ENCODE results near the gene CARD6.
"Not testable (repeated sequence)": the region's sequence is repeated elsewhere in the genome, so short reads cannot be mapped to it uniquely, and the experiment has no call there.

Gene CARD6

DNA sequence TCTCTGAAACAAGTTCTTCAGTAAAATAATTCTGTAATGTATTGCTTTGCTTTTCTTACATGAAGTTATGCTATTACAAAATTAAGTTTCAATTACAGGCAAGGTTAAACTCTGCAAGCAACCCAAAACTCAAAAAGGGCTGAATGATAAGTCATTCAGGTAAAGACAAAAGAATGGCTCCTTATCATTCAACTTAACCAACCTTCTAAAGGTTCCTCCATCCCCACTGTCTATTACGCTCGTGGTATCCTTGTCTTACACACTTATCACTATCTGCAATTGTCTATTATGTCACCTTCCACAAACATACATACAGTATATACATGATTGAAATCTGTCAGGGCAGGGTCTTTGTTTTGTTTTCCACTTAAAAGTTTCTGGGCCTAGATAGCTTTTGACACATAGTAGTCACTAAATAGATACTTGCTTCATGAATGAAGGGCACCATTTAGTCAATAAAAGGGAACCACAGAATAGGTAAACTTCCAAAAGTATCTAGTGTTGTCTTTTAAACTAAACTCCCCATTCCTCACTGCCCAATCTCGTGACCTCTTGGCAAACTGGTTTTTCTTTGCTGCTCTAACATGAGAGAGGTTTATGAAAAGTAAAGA is 13.0 kb upstream of the CARD6 start:
- DNase-seq, result no peak

DNA sequence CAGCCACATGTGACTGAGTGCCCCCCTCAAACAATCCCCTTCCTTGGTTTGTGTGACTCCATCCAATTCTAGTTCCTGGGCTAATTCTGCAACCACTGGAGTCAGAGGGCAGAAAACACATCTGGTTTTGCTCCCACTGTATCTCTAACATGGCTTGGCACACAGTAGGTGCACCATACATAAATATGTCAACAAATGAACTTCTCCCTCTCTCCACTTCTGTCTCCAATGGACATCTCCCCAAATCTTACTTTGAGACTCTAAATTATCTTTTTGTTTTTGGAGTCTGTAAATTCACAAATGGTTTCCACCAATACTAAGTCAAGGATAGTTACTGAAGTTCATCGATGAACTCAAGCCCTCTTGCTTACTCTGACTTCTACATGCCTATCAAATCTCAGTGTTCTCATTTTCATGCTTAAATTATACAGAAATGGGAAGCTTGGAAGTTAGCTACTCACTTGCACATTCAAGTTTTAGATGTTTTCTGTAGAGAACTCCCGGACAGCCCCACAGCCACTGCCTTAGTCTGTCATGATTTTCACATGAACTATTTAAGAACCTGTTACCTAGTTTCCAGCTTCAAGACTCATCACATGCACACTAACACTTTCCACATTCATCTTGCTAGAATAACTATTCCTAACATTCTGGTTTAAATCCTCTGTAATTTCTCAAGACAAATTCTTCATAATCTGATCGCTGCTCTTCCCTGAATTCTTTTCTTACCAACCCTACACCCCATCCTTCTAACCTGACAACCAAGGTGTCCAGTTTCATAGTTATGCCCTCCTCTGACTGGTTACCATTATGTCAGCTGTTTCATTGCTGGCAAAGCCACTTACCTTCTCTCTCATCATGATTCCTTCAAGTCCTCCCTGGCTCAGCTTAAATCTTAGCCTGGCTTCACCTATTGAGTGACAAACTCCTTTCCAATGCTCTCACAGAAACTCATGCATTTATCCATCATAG is 12.2 kb upstream of the CARD6 start:
- DNase-seq, result no peak

DNA sequence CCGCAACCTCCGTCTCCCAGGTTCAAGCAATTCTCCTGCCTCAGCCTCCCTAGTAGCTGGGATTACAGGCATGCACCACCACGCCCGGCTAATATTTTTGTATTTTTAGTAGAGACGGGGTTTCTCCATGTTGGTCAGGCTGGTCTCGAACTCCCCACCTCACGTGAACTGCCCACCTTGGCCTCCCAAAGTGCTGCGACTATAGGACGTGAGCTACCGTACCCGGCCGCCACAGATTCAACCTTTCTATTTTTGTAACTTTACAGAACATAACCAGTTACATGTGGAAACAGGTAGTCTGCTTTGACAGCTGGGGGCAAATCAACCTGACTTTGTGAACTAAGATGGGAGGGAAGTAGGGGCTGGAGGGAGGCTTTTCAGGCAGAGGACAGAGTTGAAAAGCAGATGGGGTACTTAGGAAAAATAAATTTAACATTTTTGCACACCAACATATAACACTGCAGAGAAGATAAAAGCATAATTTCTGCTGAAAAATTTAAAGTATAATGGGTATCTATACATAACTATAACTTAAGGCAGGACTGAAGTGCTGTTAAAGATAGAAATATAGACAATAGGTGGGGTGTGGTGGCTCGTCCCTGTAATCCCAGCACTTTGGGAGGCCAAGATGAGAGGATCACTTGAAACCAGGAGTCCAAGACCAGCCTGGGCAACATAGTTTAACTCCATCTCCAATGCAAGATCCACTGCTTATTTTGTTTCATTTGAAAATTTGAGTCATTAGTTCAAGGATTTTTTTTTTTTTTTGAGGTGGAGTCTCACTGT is 11.2 kb upstream of the CARD6 start:
- DNase-seq, result no peak

DNA sequence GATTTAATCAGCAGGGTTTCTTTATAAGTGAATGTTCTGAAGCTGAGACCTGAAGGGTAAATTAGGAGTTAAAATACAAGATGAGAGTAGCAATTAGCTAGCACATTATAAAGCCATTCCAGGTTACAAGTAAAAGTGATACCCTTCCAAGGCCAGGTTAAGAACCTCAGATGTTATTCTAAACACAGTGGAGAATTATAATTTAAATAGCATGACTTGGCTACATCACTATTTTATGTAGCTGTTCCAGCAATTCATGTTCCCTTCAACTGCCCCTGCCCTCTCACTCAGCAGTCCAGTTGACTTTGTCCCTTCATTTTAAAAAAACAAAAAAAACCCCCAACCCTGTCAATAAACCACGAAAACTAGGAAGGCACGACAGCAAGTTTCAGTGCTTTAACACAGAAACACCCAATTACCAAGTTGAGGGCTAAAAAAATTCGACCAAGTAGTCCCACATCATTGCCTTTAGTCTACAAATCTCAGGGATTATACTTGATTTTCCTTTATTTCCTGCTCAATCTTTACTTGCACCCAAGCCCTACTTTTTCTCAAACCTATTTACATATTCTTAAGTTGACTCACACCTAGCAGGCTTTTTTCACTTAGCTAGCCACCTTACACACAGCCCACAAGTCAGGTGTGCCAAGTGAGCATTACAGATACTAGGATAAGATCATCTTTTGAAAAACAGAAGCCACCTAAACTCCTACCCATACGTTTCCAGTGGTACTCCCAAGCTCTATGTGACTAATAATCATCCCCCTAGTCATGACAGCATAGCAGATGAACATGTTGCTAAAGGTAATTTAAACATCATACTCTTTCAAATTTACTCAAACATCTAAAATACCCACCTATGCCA is 9.6 kb upstream of the CARD6 start:
- DNase-seq, result no peak

DNA sequence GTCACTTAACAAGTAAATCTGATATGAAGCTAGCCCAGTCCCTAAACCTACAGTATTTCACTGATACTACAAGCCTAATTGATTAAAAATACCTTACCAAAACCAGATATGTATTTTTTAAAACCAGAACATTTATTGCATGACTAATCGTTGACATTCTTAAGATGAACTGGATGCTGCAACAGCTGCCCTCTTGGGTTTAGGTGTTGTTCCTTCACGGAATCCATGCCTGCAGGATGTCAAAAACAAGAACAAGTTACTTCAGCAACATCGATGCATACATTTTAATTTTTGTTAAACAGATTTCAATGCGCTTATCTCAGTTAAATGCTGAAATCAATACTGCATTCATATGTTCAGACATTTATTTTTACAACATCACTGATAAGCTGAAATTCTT is 8.8 kb upstream of the CARD6 start:
- DNase-seq, result no peak

DNA sequence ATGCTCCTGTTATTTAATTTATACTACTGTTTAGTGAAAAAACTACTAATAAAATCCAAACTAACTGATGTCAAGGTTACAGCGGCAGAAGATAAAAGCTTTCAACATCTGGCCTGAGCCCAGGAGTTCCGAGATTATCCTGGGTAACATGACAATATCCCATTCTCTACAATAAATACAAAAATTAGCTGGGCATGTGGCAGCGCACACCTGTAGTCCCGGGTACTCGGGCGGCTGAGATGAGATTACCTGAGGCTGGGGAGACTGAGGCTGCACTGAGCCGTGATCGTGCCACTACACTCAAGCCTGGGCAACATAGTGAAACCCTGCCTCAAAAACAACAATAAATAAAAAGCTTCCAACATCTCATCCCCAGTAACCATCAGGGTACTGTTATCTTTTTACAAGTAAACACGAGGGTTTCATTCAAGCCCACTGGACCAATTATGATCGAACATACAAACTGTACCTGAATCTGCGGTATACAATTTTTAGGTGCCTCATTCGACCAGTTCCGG is 7.4 kb upstream of the CARD6 start:
- no peak for DNase-seq

DNA sequence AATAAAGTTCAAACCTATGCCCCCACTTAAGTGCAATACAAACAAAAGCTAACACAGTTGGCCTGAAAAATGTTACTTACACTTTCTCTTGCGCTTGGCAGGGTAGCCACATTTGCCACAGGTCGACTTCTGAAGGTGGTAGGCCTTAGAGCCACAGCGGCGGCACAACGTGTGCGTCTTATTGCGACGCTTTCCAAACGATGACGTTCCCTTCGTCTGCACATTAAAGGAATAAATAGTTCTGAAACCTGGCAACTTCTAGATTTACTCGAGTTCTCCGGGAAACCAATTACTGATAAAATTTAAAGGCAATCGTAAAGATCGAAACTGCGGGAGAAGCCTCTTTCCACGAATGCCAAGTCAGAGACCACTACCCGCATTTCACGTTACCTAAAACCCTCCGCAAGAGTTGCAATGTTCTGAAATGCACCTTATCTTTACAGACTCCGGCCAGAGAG is 6.7 kb upstream of the CARD6 start:
- peak; percentile 67 to 70 for DNase-seq

DNA sequence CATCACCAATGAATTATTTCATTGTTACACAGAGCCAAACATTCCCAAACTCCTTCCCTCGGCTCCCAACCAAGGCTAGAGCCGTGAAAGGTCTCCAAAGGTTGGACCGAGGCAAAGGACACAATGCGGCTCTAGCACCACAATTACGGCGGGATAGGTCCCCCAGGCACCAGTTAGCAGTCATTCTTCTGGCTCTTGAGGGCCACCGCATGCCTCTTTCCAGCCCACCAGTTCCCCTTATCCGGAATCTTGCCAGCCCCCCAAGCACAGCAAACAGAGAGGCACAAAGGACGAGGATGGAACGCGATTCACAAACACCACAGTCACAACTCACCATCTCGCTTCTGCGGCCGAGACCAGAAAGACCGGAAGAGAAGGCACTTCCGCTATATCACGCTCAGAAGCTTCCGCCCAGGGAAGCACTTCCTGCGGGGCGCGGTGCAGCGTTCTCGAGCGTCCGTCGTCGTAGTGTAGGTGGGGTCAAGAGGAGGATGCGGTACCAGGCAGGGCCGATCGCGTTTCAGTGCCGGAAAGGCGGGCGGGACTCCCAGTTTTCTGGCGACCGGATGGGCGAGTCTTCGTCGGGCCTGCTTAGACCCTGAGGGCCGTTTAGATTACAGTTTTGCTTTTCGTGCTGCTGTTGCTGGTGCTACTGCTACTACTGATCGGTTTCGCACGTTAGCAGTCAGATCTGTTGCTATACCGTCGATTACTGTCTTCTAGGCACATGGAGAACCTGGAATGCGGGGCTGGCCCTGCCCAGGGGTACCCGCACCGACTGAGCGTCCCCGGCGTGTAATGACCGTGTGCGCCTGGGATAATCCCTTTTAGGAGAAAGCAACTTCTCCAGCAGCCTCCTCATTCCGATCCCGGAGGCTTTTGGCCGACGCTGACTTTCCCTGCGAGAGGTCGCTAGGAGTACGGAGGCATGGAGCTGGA is 6.0 kb upstream of the CARD6 start, which contains the start of gene RPL37:
Gene RPL37 (minus strand): TSS at position 374 of the 939 bp plus-strand sequence. CDS start 37 bp downstream, at position 337.
- DNase-seq, result peak; percentile 93 to 94

DNA sequence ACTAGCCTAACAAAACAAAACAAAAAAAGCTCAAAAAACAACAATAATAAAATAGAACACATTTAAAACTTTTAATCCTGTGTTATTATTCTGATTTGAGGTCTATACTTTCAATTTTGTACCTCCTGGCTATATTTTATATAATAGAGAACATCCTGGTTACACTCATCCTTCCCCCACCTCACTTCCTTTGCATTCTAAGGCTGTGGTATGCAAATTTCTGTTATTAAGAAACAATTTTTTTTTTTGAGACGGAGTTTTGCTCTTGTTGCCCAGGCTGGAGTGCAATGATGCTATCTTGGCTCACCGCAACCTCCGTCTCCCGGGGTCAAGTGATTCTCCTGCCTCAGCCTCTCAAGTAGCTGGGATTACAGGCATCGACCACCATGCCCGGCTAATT is 3.1 kb upstream of the CARD6 start:
- peak in 1 of 2 donors; percentile 46 for DNase-seq

DNA sequence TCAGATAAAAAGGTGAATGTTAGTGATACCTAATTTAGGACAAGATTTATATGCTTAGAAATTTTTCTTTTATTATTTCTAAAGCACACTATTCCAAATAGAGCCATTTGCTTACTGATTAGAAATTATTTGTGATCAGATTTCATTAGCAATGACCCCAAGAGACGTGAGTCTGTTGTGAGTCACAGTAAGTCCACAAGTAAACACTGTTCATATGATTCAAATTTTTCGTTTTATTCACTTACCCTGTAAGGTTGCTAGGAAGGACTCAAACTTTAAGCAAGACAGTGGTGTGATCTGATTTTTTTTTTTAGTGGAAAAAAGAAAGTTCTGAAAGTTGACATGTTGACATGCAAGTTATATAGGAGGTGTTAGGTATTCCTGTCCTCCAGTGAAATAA is 1.2 kb downstream of the CARD6 start:
- DNase-seq, result no peak

DNA sequence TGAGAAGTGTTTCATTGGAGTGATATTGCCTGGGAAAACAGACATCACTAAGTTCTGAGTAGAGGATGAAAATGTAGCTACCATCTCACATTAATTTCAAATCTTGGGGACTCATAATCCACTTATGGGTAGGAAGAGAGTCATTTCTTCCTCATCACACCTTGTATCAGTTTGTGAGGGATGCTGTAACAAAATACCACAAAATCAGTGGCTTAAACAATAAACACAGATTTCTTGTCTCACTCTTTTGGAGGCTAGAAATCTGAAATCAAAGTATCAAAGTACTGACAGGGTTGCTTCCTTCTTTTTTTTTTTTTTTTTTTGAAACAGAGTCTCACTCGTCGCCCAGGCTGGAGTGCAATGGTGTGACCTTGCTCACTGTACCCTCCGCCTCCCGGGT is 3.4 kb downstream of the CARD6 start:
- DNase-seq, result no peak

DNA sequence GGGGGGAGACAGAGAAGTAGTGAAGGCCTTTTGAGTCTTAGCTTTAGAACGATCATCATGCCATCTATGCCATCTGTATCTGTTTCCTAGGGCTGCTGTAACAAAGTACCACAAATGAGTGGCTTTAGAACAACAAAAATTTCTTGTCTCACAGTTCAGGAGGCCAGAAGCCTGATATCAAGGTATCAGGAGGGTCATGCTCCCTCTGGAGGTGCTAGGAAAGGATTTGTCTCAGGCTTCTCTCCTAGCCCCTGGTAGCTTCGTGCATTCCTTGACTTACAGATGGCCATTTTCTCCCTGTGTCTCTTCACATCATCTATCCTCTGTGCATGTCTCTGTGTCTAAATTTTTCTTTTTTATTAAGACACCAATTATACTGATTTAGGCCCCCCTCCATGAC is 5.2 kb downstream of the CARD6 start:
- no peak for DNase-seq

DNA sequence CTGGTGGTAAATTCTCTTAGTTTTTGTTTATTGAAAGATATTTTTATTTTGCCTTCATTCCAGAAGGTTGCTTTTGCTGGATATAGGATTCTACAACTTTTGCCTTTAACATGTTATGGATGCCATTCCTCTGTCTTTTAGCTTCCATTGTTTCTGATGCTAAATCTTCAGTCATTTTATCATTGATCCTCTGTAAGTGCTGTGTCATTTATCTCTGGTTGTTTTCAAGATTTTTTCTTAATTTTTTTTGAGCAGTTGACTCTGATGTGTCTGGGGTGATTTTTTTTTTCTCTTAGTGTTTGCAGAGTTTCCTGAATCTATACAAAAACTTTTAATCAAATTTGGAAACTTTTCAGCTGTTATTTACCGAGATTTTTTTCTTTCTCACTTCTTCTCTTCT is 6.4 kb downstream of the CARD6 start:
- DNase-seq, result no peak

DNA sequence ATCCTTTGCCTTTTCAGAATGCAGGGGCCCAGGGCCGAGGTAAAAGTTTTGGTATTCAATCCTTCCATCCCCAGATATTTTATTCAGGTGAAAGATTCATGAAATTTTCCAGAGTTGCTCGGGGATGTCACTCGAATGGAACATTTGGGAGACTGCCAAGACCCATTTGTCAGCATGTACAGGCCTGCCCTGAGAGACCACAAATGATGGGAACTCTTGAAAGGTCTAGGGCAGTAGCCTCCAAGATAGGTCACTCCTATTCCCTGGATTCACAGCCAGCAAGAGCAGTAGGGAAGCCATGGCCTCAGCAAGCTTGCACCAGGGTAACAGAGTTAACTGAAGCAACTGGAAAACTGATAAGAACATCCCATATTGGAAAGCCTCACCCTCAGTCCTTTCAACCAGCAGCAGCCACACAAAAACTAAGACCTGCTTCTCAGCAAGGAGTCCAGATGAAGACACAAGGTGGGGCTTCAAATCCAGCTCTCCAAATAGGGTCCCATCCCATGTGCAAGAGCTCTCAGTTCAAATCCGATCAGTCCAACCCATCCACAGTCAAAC is 12.5 kb downstream of the CARD6 start:
- no peak for DNase-seq

DNA sequence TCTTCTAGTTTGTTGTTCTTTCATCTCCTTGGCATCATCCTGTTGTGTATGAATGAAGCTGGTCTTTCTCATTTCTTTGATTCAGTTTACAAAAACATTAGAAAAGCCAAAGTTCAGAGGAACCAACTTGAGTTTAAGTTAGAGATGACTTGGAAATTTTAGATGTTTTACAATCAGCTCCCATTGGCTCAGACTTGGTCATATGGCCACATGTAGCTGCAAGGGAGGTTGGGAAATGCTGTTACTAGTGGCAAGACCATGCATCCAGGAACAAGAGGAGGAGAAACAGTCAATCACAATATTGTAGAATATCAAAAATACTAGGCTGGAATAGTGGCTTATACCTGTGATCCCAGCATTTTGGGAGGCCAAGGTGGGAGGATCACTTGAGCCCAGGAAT is 19.5 kb downstream of the CARD6 start:
- no peak for DNase-seq

DNA sequence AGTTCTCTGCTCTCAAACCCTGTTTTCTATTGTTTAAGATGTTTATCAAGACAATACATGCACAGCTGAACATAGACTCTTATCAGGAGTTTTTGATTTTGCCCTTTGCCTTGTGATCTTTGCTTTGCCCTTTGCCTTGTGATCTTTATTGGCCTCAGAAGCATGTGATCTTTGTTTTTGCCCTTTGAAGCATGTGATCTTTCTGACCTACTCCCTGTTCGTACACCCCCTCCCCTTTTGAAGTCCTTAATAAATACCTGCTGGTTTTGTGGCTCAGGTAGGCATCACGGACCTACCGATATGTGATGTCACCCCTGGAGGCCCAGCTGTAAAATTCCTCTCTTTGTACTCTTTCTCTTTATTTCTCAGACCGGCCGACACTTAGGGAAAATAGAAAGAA is 23.8 kb downstream of the CARD6 start:
- DNase-seq, result not testable (repeated sequence)

DNA sequence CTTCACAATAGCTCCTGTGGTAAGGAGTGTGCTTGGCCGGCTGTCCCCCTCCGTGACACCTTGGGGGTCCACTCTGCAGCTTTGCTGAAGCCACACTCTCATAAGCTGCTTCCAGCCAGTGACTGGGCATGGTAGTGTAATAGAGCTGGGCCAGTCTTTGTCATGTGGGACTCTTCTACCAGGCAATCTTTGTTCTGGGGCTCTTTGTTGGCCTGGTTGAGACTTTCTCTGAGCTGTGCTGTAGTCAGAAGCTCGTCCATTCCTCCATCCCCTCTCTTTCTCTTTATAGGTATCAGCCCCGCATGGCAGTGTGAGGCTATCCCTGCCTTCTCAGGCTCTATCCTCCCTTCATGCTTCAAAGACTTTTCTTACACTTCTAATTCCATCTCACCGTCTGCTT is 25.7 kb downstream of the CARD6 start:
- DNase-seq, result no peak

DNA sequence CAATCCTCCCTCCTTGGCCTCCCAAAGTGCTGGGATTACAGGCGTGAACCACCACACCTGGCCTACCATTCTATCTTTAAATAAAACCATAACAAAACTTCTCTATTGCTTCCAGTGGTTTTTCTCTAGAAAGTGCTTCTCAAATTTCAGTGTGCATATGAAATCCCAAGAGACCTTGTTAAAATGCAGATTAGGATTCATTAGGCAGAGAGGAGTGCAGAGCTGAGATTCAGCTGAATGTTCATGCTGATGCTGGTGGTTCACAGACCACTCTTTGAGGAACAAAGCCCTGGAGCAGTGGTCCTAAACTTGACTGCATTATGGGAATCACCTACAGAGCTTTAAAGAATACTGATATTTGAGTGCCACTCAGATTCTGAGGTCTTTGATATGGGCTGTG is 28.2 kb downstream of the CARD6 start:
- no peak for DNase-seq

DNA sequence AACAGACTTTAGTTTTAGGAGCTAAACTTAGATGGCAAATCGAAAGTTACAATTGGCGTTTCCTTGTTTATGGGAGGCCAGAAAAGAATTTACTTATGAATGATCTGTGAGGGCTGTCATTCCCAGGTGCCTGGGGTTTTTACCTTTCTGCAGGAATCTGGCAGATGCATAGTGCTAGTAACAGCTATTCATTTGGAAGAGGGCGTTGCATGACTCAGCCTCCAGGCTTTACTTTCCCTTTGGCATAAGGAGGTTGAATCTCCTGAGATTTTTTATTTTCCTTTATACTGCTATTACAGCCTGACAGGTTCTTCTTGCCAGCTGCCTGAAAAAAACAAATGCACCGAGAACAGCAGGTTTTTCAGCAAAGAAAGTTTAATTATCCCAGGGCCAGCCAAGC is 30.0 kb downstream of the CARD6 start:
- DNase-seq, result no peak

DNA sequence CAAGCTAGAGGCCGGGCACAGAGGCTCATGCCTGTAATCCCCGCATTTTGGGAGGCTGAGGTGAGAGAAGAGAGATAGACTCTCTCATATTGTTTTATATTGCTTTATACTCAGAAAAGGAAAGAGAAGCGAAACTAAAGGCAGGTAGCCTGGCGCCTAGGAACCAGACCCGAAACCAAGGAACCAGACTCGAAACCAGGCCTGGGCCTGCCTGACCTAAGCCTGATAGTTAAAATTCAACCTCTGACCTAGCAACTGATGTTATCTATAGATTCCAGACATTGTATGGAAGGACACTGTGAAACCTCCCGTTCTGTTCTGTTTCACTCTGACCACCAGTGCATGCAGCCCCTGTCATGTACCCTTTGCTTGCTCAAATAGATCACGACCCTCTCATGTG is 31.1 kb downstream of the CARD6 start:
- not testable (repeated sequence) for DNase-seq
